ENCODE results near the gene PSD4.

Gene PSD4

GRCh38 chr2:113162173-113162572 is 11.6 kb upstream of the PSD4 start:
- Histone ChIP-seq H3K9ac (ENCODE audit: low read length) (no peak overlapping the region), H4K20me1 (ENCODE audit: insufficient read depth, low read length) (no peaks in the 10 kb centered on the region)

GRCh38 chr2:113162869-113163268 is 10.9 kb upstream of the PSD4 start:
- TF ChIP-seq CTCF (IDR thresholded peaks at IDR 0.05; ENCODE audit: low read length) (no peak), EZH2 (optimal IDR thresholded peaks at IDR 0.05; ENCODE audit: low read depth, low read length) (no peak), EZH2phosphoT487 (IDR thresholded peaks at IDR 0.05; ENCODE audit: low read length) (no peak)
- Histone ChIP-seq H3K27ac (ENCODE audit: low read length) (no peak overlapping the region), H3K4me1 (ENCODE audit: low read length) (no peaks in the 10 kb centered on the region), H3K79me2 (ENCODE audit: low read length) (no peaks in the 10 kb centered on the region), H3K9ac (ENCODE audit: low read length) (no peak overlapping the region), H3K4me2 (ENCODE audit: low read depth, low read length) (no peak overlapping the region), H3F3A (ENCODE audit: insufficient read depth, low read length) (no peaks in the 10 kb centered on the region), H3K9me3 (replicated peaks; ENCODE audit: insufficient read depth, low read length) (no peaks in the 10 kb centered on the region), H3K27me3 (replicated peaks; ENCODE audit: insufficient read depth, low read length) (no peaks in the 10 kb centered on the region), H2AFZ (ENCODE audit: low read length) (no peak overlapping the region), H3K9me2 (replicated peaks; ENCODE audit: insufficient read depth, low read length) (no peaks in the 10 kb centered on the region), H3K4me3 (ENCODE audit: low read length) (no peak overlapping the region), H4K20me1 (ENCODE audit: insufficient read depth, low read length) (no peaks in the 10 kb centered on the region), H3K36me3 (replicated peaks; ENCODE audit: insufficient read depth, low read length) (no peaks in the 10 kb centered on the region)
- no peak for DNase-seq

More at GRCh38 chr2:113162173-113162572, 11.6 kb upstream of the PSD4 start:
- Histone ChIP-seq H3K27ac (ENCODE audit: low read length) (no peak overlapping the region), H3F3A (ENCODE audit: insufficient read depth, low read length) (no peaks in the 10 kb centered on the region), H3K4me2 (ENCODE audit: low read depth, low read length) (no peak overlapping the region), H3K4me3 (ENCODE audit: low read length) (no peak overlapping the region), H3K27me3 (replicated peaks; ENCODE audit: insufficient read depth, low read length) (no peaks in the 10 kb centered on the region), H3K9me2 (replicated peaks; ENCODE audit: insufficient read depth, low read length) (no peaks in the 10 kb centered on the region), H2AFZ (ENCODE audit: low read length) (no peak overlapping the region), H3K36me3 (replicated peaks; ENCODE audit: insufficient read depth, low read length) (no peaks in the 10 kb centered on the region), H3K4me1 (ENCODE audit: low read length) (no peaks in the 10 kb centered on the region), H3K9me3 (replicated peaks; ENCODE audit: insufficient read depth, low read length) (no peaks in the 10 kb centered on the region), H3K79me2 (ENCODE audit: low read length) (no peaks in the 10 kb centered on the region)
- no peak for TF ChIP-seq EZH2phosphoT487 (IDR thresholded peaks at IDR 0.05; ENCODE audit: low read length)
- no peak for TF ChIP-seq EZH2 (optimal IDR thresholded peaks at IDR 0.05; ENCODE audit: low read depth, low read length)
- TF ChIP-seq CTCF (IDR thresholded peaks at IDR 0.05; ENCODE audit: low read length): no peak
- DNase-seq: no peak

GRCh38 chr2:113164215-113164929 is 9.4 kb upstream of the PSD4 start:
- Histone ChIP-seq H3K4me2 (ENCODE audit: low read depth, low read length) (no peak overlapping the region), H3K9me3 (replicated peaks; ENCODE audit: insufficient read depth, low read length) (no peaks in the 10 kb centered on the region), H2AFZ (ENCODE audit: low read length) (no peak overlapping the region), H3K4me3 (ENCODE audit: low read length) (no peak overlapping the region), H4K20me1 (ENCODE audit: insufficient read depth, low read length) (no peaks in the 10 kb centered on the region), H3K27ac (ENCODE audit: low read length) (no peak overlapping the region), H3K27me3 (replicated peaks; ENCODE audit: insufficient read depth, low read length) (no peaks in the 10 kb centered on the region), H3K36me3 (replicated peaks; ENCODE audit: insufficient read depth, low read length) (no peaks in the 10 kb centered on the region), H3K4me1 (ENCODE audit: low read length) (no peaks in the 10 kb centered on the region), H3K9ac (ENCODE audit: low read length) (no peak overlapping the region), H3F3A (ENCODE audit: insufficient read depth, low read length) (no peaks in the 10 kb centered on the region), H3K79me2 (ENCODE audit: low read length) (no peaks in the 10 kb centered on the region), H3K9me2 (replicated peaks; ENCODE audit: insufficient read depth, low read length) (no peaks in the 10 kb centered on the region)
- no peak for DNase-seq
- TF ChIP-seq CTCF (IDR thresholded peaks at IDR 0.05; ENCODE audit: low read length) (no peak), EZH2 (optimal IDR thresholded peaks at IDR 0.05; ENCODE audit: low read depth, low read length) (no peak), EZH2phosphoT487 (IDR thresholded peaks at IDR 0.05; ENCODE audit: low read length) (no peak)
